Measurements from ENCODE around the gene PLEK2. TPM values are rescaled to one million over a fixed set of nuclear protein-coding genes. Genes with fewer than 3 reads are reported as not detected.

The PLEK2 gene
- total and polyA plus RNA-seq, 2 donors (not counting 3 experiments of a cell fraction or from before 2014, with no cell fraction given), result 1.4 to 3.8 TPM

GRCh38 chr14:67426161-67426560 is 14.2 kb upstream of the PLEK2 start:
- no peak overlapping the region for H3K9ac ChIP-seq (replicated peaks; ENCODE audit: extremely low read depth, insufficient read depth, low read length)
- H3K36me3 ChIP-seq (ENCODE audit: control insufficient read depth in 2 of 2, extremely low read depth in 1 of 2, insufficient read depth in 2 of 2, low read length in 2 of 2), result no peaks in the 10 kb centered on the region
- no peak overlapping the region for H3K4me2 ChIP-seq (ENCODE audit: insufficient read depth, low read length)
- no peaks in the 10 kb centered on the region for H3K9me3 ChIP-seq (replicated peaks; ENCODE audit: control insufficient read depth, insufficient read depth, low read length)
- FAIRE-seq, result no peak
- no peaks in the 10 kb centered on the region for H3K27me3 ChIP-seq (ENCODE audit: control insufficient read depth in 2 of 2, insufficient read depth in 2 of 2, low read length in 2 of 2)
- H3K79me2 ChIP-seq (ENCODE audit: control insufficient read depth, insufficient read depth, low read length), result no peaks in the 10 kb centered on the region
- no peaks in the 10 kb centered on the region for H3K9me1 ChIP-seq (replicated peaks; ENCODE audit: control insufficient read depth, extremely low read depth, insufficient read depth, low read length)
- no peak overlapping the region for H3K4me3 ChIP-seq (replicated peaks in 1 of 3; ENCODE audit: insufficient read depth in 1 of 3, low read depth in 1 of 3, low read length in 3 of 3)
- CTCF ChIA-PET, result interaction anchor here (0.6 to 9.1 kb wide), 25 partner anchors 10 to 335 kb away, joined by 3 to 298 read pairs (median 9); partner anchors contain the start of genes ATP6V1D, EIF2S1, PIGH and PLEK2
- H4K20me1 ChIP-seq (replicated peaks; ENCODE audit: control insufficient read depth, extremely low read depth, insufficient read depth, low read length), result no peaks in the 10 kb centered on the region
- intact Hi-C loops (cut with micrococcal nuclease), result loop anchor here (2.0 to 10.0 kb wide), 2 partner anchors 89 to 107 kb away; partner anchors contain the start of gene PLEKHH1
- no TSS peak for BruUV-seq (replicated peaks)
- TF ChIP-seq EZH2 (IDR thresholded peaks at IDR 0.05; ENCODE audit: borderline replicate concordance, low read depth, low read length, severe bottlenecking) (no peak), CTCF (IDR thresholded peaks at IDR 0.05; ENCODE audit: extremely low read depth in 1 of 2, insufficient read depth in 1 of 2, low read depth in 1 of 2, low read length in 2 of 2) (no peak), JUN (IDR thresholded peaks at IDR 0.05; ENCODE audit: borderline replicate concordance, insufficient read depth, insufficient read length, low read depth) (no peak), POLR2AphosphoS5 (IDR thresholded peaks at IDR 0.05; ENCODE audit: insufficient read depth, low read depth, low read length) (no peak), GATA2 (IDR thresholded peaks at IDR 0.05; ENCODE audit: insufficient read depth, insufficient read length, low read depth, low read length) (no peak)
- no peak for DNase-seq (ENCODE audit: low read depth, low spot score)
- H2AFZ ChIP-seq (ENCODE audit: low read depth, low read length), result no peak overlapping the region
- POLR2A ChIA-PET, result interaction anchor here (0.6 kb wide), 1 partner anchor 1067 kb away, joined by 3 read pairs; no protein-coding TSS in a partner anchor
- peaks cover 2% of the 10 kb centered on the region for H3K4me1 ChIP-seq (ENCODE audit: control insufficient read depth, extremely low read depth, insufficient read depth, low read length)
- dilution Hi-C loops (cut with MboI; ENCODE audit: extremely low pct_ligation_motif_present, low sequenced_read_pairs), result no loop called here
- no peak overlapping the region for H3K27ac ChIP-seq (ENCODE audit: insufficient read depth, low read depth, low read length)
